H1 (cell line): ENCODE measurements around the gene TAS2R41. TPM values are rescaled to one million over a fixed set of nuclear protein-coding genes. Genes with fewer than 3 reads are reported as not detected.

Source experiments
- CTCF ChIA-PET: fragments of 300-600 bp; sonication (Branson Sonifier 250); formaldehyde crosslinking; loops from one replicate; lab custom pipeline; 2021; ENCODE audit not compliant: partially characterized antibody; lab: Charles Lee
- POLR2A ChIA-PET: fragments of 300-600 bp; sonication (Branson Sonifier 250); formaldehyde crosslinking; loops from one replicate; lab custom pipeline; 2021; ENCODE audit warnings: inconsistent platforms; ENCODE audit not compliant: partially characterized antibody; lab: Charles Lee
- DNase-seq, 2 experiments: peaks; one replicate each; pipeline versions ENCODE4 v3.0.0 to v3.0.0-alpha.2; 2010 to 2022; ENCODE audit warnings: low spot score in 2 of 2, low read depth in 1 of 2, mixed read lengths in 1 of 2
- FAIRE-seq: peaks from 2 replicates; lab custom pipeline; 2011; peaks lifted over from hg19 to GRCh38; lab: Jason Lieb, UNC
- H2AFZ ChIP-seq: 2 replicates; pipeline ENCODE4 v1.8.1; 2012; ENCODE audit warnings: low read length, inconsistent platforms
- H2AK5ac ChIP-seq: 2 replicates; pipeline ENCODE4 v1.6.1; 2013; ENCODE audit warnings: low read depth, low read length
- H2BK120ac ChIP-seq: replicated peaks from 2 replicates; pipeline ENCODE3; 2013; ENCODE audit warnings: low read depth, low read length, inconsistent platforms
- H2BK12ac ChIP-seq: 2 replicates; pipeline ENCODE4 v1.6.1; 2013; ENCODE audit warnings: low read depth, low read length
- H2BK15ac ChIP-seq: 2 replicates; pipeline ENCODE4 v1.6.1; 2013; ENCODE audit warnings: low read length
- H2BK20ac ChIP-seq: 2 replicates; pipeline ENCODE4 v1.6.1; 2013; ENCODE audit warnings: low read length
- H2BK5ac ChIP-seq: 2 replicates; pipeline ENCODE4 v1.6.1; 2013; ENCODE audit warnings: low read depth, low read length
- H3K14ac ChIP-seq: 2 replicates; pipeline ENCODE4 v1.6.1; 2013; ENCODE audit warnings: inconsistent platforms; ENCODE audit not compliant: insufficient read length
- H3K18ac ChIP-seq: 2 replicates; pipeline ENCODE4 v1.6.1; 2013; ENCODE audit warnings: low read length; ENCODE audit errors: extremely low read depth
- H3K23ac ChIP-seq: 2 replicates; pipeline ENCODE4 v1.6.1; 2013; ENCODE audit warnings: inconsistent platforms; ENCODE audit not compliant: insufficient read length
- H3K23me2 ChIP-seq: 2 replicates; pipeline ENCODE4 v1.6.1; 2013; ENCODE audit warnings: low read depth, low read length
- H3K27ac ChIP-seq: 2 replicates; pipeline ENCODE4 v1.6.1; 2011; ENCODE audit warnings: low read depth, low read length, inconsistent platforms
- H3K27me3 ChIP-seq, 4 experiments: replicated peaks in 1 of 4; 1 replicate in 1 of 4; 2 replicates in 3 of 4; pipeline versions ENCODE4 v1.6.1 to v1.8.1; 2011 to 2013; ENCODE audit warnings: low read length in 3 of 4, mild to moderate bottlenecking in 3 of 4, inconsistent platforms in 2 of 4, mixed read lengths in 2 of 4, moderate library complexity in 1 of 4; ENCODE audit not compliant: control insufficient read depth in 3 of 4, insufficient read depth in 3 of 4; ENCODE audit errors: extremely low read depth in 1 of 4
- H3K36me3 ChIP-seq, 4 experiments: 2 replicates each; pipeline versions ENCODE4 v1.6.1 to v1.8.1; 2011 to 2013; ENCODE audit warnings: mild to moderate bottlenecking in 4 of 4, low read length in 3 of 4, moderate library complexity in 2 of 4, control low read depth in 1 of 4, inconsistent platforms in 1 of 4; ENCODE audit not compliant: insufficient read depth in 4 of 4, control insufficient read depth in 2 of 4
- H3K4ac ChIP-seq: replicated peaks from 2 replicates; pipeline ENCODE3; 2013; ENCODE audit warnings: low read length, low read depth, mixed read lengths, inconsistent platforms; ENCODE audit not compliant: insufficient read length
- H3K4me1 ChIP-seq, 4 experiments: replicated peaks in 1 of 4; 1 replicate in 1 of 4; 2 replicates in 3 of 4; pipeline versions ENCODE4 v1.6.1 to v1.8.1; 2011 to 2013; ENCODE audit warnings: low read length in 3 of 4, inconsistent platforms in 2 of 4, mixed read lengths in 1 of 4; ENCODE audit not compliant: insufficient read depth in 4 of 4, control insufficient read depth in 3 of 4
- H3K4me2 ChIP-seq, 2 experiments: 2 replicates each; pipeline versions ENCODE4 v1.6.1 to v1.8.1; 2011 to 2013; ENCODE audit warnings: low read depth in 2 of 2, low read length in 2 of 2, control low read depth in 1 of 2, inconsistent platforms in 1 of 2, mild to moderate bottlenecking in 1 of 2; ENCODE audit not compliant: insufficient read depth in 1 of 2
- H3K4me3 ChIP-seq, 4 experiments: fragments of 200-600, 300-600 bp in 1 of 4; sonication (generic), shearing (Covaris generic), sonication (Bioruptor Twin) in 1 of 4; 2 replicates each; pipeline versions ENCODE4 v1.5.1 to v1.8.1; 2011 to 2016; ENCODE audit warnings: low read length in 4 of 4, low read depth in 3 of 4, control low read depth in 2 of 4, inconsistent platforms in 2 of 4, mild to moderate bottlenecking in 2 of 4, mixed read lengths in 1 of 4, moderate library complexity in 1 of 4; ENCODE audit not compliant: insufficient read depth in 2 of 4; ENCODE audit errors: extremely low read depth in 1 of 4
- H3K56ac ChIP-seq: replicated peaks from 2 replicates; pipeline ENCODE3; 2013; ENCODE audit warnings: low read depth, mild to moderate bottlenecking, mixed read lengths, low read length, inconsistent platforms; ENCODE audit not compliant: insufficient read length
- H3K79me1 ChIP-seq: 2 replicates; pipeline ENCODE4 v1.6.1; 2013; ENCODE audit warnings: low read depth, low read length, control low read depth
- H3K79me2 ChIP-seq, 2 experiments: 2 replicates each; pipeline versions ENCODE4 v1.6.1 to v1.8.1; 2012 to 2013; ENCODE audit warnings: low read length in 2 of 2, mild to moderate bottlenecking in 2 of 2, inconsistent platforms in 1 of 2; ENCODE audit not compliant: insufficient read depth in 2 of 2, control insufficient read depth in 1 of 2
- H3K9ac ChIP-seq, 4 experiments: replicated peaks in 1 of 4; 1 replicate in 1 of 4; 2 replicates in 3 of 4; pipeline versions ENCODE4 v1.6.1 to v1.8.1; 2011 to 2013; ENCODE audit warnings: low read depth in 3 of 4, low read length in 3 of 4, control low read depth in 2 of 4, mild to moderate bottlenecking in 2 of 4, moderate library complexity in 2 of 4, inconsistent platforms in 1 of 4; ENCODE audit errors: extremely low read depth in 1 of 4
- H3K9me3 ChIP-seq, 2 experiments: 2 replicates each; pipeline versions ENCODE4 v1.6.1 to v1.8.1; 2012 to 2013; ENCODE audit warnings: mild to moderate bottlenecking in 2 of 2, moderate library complexity in 2 of 2, control low read depth in 1 of 2, inconsistent platforms in 1 of 2, low read depth in 1 of 2, low read length in 1 of 2, mixed read lengths in 1 of 2; ENCODE audit not compliant: insufficient read depth in 2 of 2
- H4K20me1 ChIP-seq, 2 experiments: replicated peaks in 1 of 2; 2 replicates each; pipeline versions ENCODE3 to v1.8.1; 2011 to 2013; ENCODE audit warnings: inconsistent platforms in 2 of 2, low read length in 2 of 2, mild to moderate bottlenecking in 1 of 2; ENCODE audit not compliant: insufficient read depth in 2 of 2, control insufficient read depth in 1 of 2
- H4K5ac ChIP-seq: 2 replicates; pipeline ENCODE4 v1.6.1; 2013; ENCODE audit warnings: low read length, low read depth, mixed read lengths, inconsistent platforms; ENCODE audit not compliant: insufficient read length
- H4K8ac ChIP-seq: 2 replicates; pipeline ENCODE4 v1.8.0; 2013; ENCODE audit warnings: mild to moderate bottlenecking, moderate library complexity, low read length, inconsistent platforms; ENCODE audit not compliant: insufficient read depth; ENCODE audit errors: extremely low read depth
- H4K91ac ChIP-seq: replicated peaks from 2 replicates; pipeline ENCODE3; 2013; ENCODE audit warnings: low read length, mixed read lengths, inconsistent platforms; ENCODE audit not compliant: insufficient read length
- HDAC6 ChIP-seq: IDR thresholded peaks from one replicate; pipeline ENCODE4 v1.7.1; 2012; ENCODE audit warnings: low read depth, mild to moderate bottlenecking, inconsistent platforms, low read length, moderate library complexity
- polyA plus RNA-seq, 7 experiments: library from polyadenylated mRNA; depleted of rRNA in 3 of 7; stranded (reverse) in 5 of 7; unstranded in 2 of 7; fragments of >200 nt in 5 of 7; fragments of 200-250 nt in 2 of 7; gene quantifications; 1 replicate in 5 of 7; 2 replicates in 1 of 7; 4 replicates in 1 of 7; pipeline versions ENCODE4 v1.2.1 to v1.2.3, GENCODE V29; 2011 to 2013; ENCODE audit warnings: missing spikeins in 2 of 7, mixed read lengths in 2 of 7
- total RNA-seq: library from RNA; stranded (reverse); fragmentation: NEBNext Ultra II Directional; extraction: Animal tissue kit (Norgen Biotek cat#: 25700); gene quantifications from 2 replicates; pipeline ENCODE4 v1.2.1, GENCODE V29; 2021

TAS2R41 gene
- total and polyA plus RNA-seq, 2 of the 8 experiments (the other 6 are each of a cell fraction or from before 2014, with no cell fraction given): 0.12 TPM; not detected in 1

GRCh38 chr7:143451122-143451521 lies 26.6 kb upstream of the TAS2R41 start:
- ChIA-PET CTCF (interaction anchor here (0.7 to 1.4 kb wide), 3 partner anchors 10 to 54 kb away, joined by 3 read pairs; no protein-coding TSS in a partner anchor), POLR2A (no interaction called here)
- H2BK15ac ChIP-seq: no peak overlapping the region
- DNase-seq (no peak), FAIRE-seq (no peak)
- H3K36me3 ChIP-seq: no peaks in the 10 kb centered on the region
- H3K27ac ChIP-seq: no peak overlapping the region
- H3K4me3 ChIP-seq: no peak overlapping the region
- H4K20me1 ChIP-seq: no peaks in the 10 kb centered on the region
- H2BK5ac ChIP-seq: no peak overlapping the region
- no peaks in the 10 kb centered on the region for H3K9me3 ChIP-seq
- H3K27me3 ChIP-seq: no peaks in the 10 kb centered on the region
- no peak overlapping the region for H3K4ac ChIP-seq
- no peak overlapping the region for H3K56ac ChIP-seq
- H4K5ac ChIP-seq: no peak overlapping the region
- H3K4me2 ChIP-seq: no peak overlapping the region
- no peak overlapping the region for H2BK120ac ChIP-seq
- H2AK5ac ChIP-seq: no peak overlapping the region
- no peaks in the 10 kb centered on the region for H3K79me1 ChIP-seq
- no peaks in the 10 kb centered on the region for H3K23me2 ChIP-seq
- no peak overlapping the region for H4K8ac ChIP-seq
- no peak overlapping the region for H3K14ac ChIP-seq
- no peak overlapping the region for H4K91ac ChIP-seq
- H3K79me2 ChIP-seq: no peaks in the 10 kb centered on the region
- H3K23ac ChIP-seq: no peak overlapping the region
- H2AFZ ChIP-seq: no peak overlapping the region
- H3K9ac ChIP-seq: no peak overlapping the region
- H3K4me1 ChIP-seq: peaks cover 0 to 2% (median 0%) of the 10 kb centered on the region in 4 experiments; a peak in 1 of 7 replicates
- no peak overlapping the region for H3K18ac ChIP-seq
- H2BK20ac ChIP-seq: no peak overlapping the region
- H2BK12ac ChIP-seq: no peak overlapping the region
- no peak for TF ChIP-seq HDAC6
